HepG2 (cell line): ENCODE measurements around the gene C1GALT1.

Source experiments
- SCMH1 ChIP-seq: sonication (generic); formaldehyde crosslinking; IDR thresholded peaks from 2 replicates; pipeline ENCODE4 v1.9.0; 2021; ENCODE audit warnings: missing genetic modification reagents, mild to moderate bottlenecking, borderline replicate concordance
- TF ChIP-seq, protein P1 (sequence below): sonication (generic); formaldehyde crosslinking; IDR thresholded peaks from 2 replicates; pipeline ENCODE4 v1.5.0; 2020; ENCODE audit warnings: mild to moderate bottlenecking, missing genetic modification reagents, moderate library complexity

DNA sequence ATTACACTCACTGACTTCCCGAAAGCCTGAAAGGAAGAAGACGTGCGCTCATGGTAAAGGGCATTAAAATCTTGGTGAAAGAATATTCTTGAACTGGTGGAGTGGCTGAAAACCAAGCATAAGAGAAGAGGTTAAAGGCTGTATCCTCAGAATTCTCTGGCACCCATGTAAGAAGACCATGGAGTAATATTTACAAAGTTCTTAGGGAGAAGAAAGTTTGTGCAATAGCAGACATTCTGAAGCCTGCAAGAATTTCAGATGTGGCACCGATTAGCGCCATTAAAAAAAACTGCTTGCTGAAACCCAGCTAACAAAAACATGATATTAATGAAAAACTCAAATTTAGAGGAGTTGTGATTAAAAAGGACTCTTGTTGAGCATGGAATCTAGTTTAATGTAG lies 44.1 kb downstream of the C1GALT1 start:
- TF ChIP-seq, protein P1, sequence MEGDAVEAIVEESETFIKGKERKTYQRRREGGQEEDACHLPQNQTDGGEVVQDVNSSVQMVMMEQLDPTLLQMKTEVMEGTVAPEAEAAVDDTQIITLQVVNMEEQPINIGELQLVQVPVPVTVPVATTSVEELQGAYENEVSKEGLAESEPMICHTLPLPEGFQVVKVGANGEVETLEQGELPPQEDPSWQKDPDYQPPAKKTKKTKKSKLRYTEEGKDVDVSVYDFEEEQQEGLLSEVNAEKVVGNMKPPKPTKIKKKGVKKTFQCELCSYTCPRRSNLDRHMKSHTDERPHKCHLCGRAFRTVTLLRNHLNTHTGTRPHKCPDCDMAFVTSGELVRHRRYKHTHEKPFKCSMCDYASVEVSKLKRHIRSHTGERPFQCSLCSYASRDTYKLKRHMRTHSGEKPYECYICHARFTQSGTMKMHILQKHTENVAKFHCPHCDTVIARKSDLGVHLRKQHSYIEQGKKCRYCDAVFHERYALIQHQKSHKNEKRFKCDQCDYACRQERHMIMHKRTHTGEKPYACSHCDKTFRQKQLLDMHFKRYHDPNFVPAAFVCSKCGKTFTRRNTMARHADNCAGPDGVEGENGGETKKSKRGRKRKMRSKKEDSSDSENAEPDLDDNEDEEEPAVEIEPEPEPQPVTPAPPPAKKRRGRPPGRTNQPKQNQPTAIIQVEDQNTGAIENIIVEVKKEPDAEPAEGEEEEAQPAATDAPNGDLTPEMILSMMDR (CRISPR knock-in tag): no peak
- no peak for TF ChIP-seq SCMH1 (CRISPR knock-in tag)
